K562 (cell line): ENCODE measurements around the gene SLC25A17. TPM values are rescaled to one million over a fixed set of nuclear protein-coding genes. Genes with fewer than 3 reads are reported as not detected.

Experiments used
- CBFB ChIP-seq: sonication (generic); formaldehyde crosslinking; IDR thresholded peaks from 2 replicates; pipeline ENCODE4 v1.4.0; 2020; ENCODE audit warnings: mild to moderate bottlenecking, missing genetic modification reagents
- HNRNPUL1 ChIP-seq: fragments of 200-400 bp; formaldehyde crosslinking; IDR thresholded peaks from 2 replicates; pipeline ENCODE4 v1.6.1; 2017; ENCODE audit warnings: low read length
- KLF13 ChIP-seq: fragments of 450-650 bp; IDR thresholded peaks from 2 replicates; pipeline ENCODE4 v1.6.1; 2016; ENCODE audit warnings: missing genetic modification characterization, low read depth, mild to moderate bottlenecking, missing compliant biosample characterization, moderate library complexity, borderline replicate concordance
- LCOR ChIP-seq: sonication (generic); formaldehyde crosslinking; IDR thresholded peaks from 2 replicates; pipeline ENCODE4 v1.8.0; 2022; ENCODE audit warnings: mild to moderate bottlenecking, missing genetic modification reagents
- PYGO2 ChIP-seq: fragments of 450-650 bp; IDR thresholded peaks from 2 replicates; pipeline ENCODE4 v1.6.1; 2016; ENCODE audit warnings: mild to moderate bottlenecking, missing genetic modification characterization, moderate library complexity, missing compliant biosample characterization
- RBFOX2 ChIP-seq: fragments of 200-400 bp; formaldehyde crosslinking; IDR thresholded peaks from 2 replicates; pipeline ENCODE4 v1.6.1; 2017; ENCODE audit warnings: low read depth, mild to moderate bottlenecking, low read length, moderate library complexity
- RHOXF2B ChIP-seq: fragments of 250-450 bp; sonication (Bioruptor Pico); conservative IDR thresholded peaks from 2 replicates; pipeline ENCODE4 v1.5.1; 2021
- SIX5 ChIP-seq, 2 experiments: IDR thresholded peaks; 2 replicates each; pipeline ENCODE4 v1.6.1; 2011; ENCODE audit warnings: low read length in 2 of 2, borderline replicate concordance in 1 of 2, low read depth in 1 of 2, mild to moderate bottlenecking in 1 of 2, moderate library complexity in 1 of 2; ENCODE audit not compliant: insufficient read depth in 1 of 2
- SMC3 ChIP-seq: conservative IDR thresholded peaks from 2 replicates; pipeline ENCODE4 v1.6.1; 2011; ENCODE audit warnings: low read depth, low read length, improper control_type of control experiment; ENCODE audit not compliant: insufficient read depth
- U2AF1 ChIP-seq: fragments of 200-400 bp; formaldehyde crosslinking; optimal IDR thresholded peaks from 2 replicates; pipeline ENCODE3; 2017; ENCODE audit warnings: mild to moderate bottlenecking, low read depth, low read length, moderate library complexity
- ZNF239 ChIP-seq: fragments of 250-450 bp; sonication (Bioruptor Pico); IDR thresholded peaks from 2 replicates; pipeline ENCODE4 v1.4.0; 2020; ENCODE audit warnings: mild to moderate bottlenecking
- ZNF24 ChIP-seq: fragments of 450-650 bp; IDR thresholded peaks from 2 replicates; pipeline ENCODE4 v1.6.1; 2016
- ZNF695 ChIP-seq: fragments of 450-650 bp; formaldehyde crosslinking; IDR thresholded peaks from 2 replicates; pipeline ENCODE4 v1.4.0; 2020; ENCODE audit warnings: mild to moderate bottlenecking, moderate library complexity
- ZNF77 ChIP-seq: fragments of 250-450 bp; sonication (Bioruptor Pico); IDR thresholded peaks from 2 replicates; pipeline ENCODE4 v1.5.0; 2020
- polyA plus RNA-seq, 8 experiments: library from polyadenylated mRNA; depleted of rRNA in 4 of 8; stranded (reverse) in 5 of 8; unstranded in 3 of 8; fragments of >200 nt; fragmentation: Nextera tagmentation in 2 of 8; fragmentation: Illumina TruSeq in 1 of 8; extraction: Ambion mirVana in 2 of 8; extraction: Trizol in 1 of 8; gene quantifications; 2 replicates each; pipeline versions ENCODE4 v1.2.1 to v1.2.3, GENCODE V29; 2011 to 2014; ENCODE audit warnings: inconsistent platforms in 1 of 8, missing spikeins in 1 of 8
- total RNA-seq, 7 experiments: library from RNA; depleted of rRNA in 6 of 7; stranded (reverse); fragments of >200 nt in 6 of 7; fragmentation: Illumina TruSeq in 2 of 7; extraction: Trizol in 2 of 7; gene quantifications; 2 replicates each; pipeline versions ENCODE4 v1.2.1 to v1.2.3, GENCODE V29; 2011 to 2021; ENCODE audit warnings: low replicate concordance in 1 of 7
- TF ChIP-seq, protein P1 (sequence below): fragments of 250-450 bp; sonication (Bioruptor Pico); IDR thresholded peaks from 2 replicates; pipeline ENCODE4 v1.9.0; 2021; ENCODE audit warnings: mild to moderate bottlenecking
- TF ChIP-seq, protein P2 (sequence below), 2 experiments: fragments of 450-650 bp in 1 of 2; sonication (generic) in 1 of 2; formaldehyde crosslinking in 1 of 2; IDR thresholded peaks; 2 replicates each; pipeline versions ENCODE4 v1.7.1 to v1.9.0; 2016 to 2022; ENCODE audit warnings: inconsistent platforms in 1 of 2, mild to moderate bottlenecking in 1 of 2, missing genetic modification reagents in 1 of 2
- TF ChIP-seq, protein P3 (sequence below): fragments of 250-450 bp; sonication (Bioruptor Pico); IDR thresholded peaks from 2 replicates; pipeline ENCODE4 v1.5.1; 2021; ENCODE audit warnings: mild to moderate bottlenecking

Gene SLC25A17
- total and polyA plus RNA-seq, 9 of the 15 experiments (the other 6 are each of a cell fraction or from before 2014, with no cell fraction given): 32.6 to 136 (median 56.2) TPM

DNA sequence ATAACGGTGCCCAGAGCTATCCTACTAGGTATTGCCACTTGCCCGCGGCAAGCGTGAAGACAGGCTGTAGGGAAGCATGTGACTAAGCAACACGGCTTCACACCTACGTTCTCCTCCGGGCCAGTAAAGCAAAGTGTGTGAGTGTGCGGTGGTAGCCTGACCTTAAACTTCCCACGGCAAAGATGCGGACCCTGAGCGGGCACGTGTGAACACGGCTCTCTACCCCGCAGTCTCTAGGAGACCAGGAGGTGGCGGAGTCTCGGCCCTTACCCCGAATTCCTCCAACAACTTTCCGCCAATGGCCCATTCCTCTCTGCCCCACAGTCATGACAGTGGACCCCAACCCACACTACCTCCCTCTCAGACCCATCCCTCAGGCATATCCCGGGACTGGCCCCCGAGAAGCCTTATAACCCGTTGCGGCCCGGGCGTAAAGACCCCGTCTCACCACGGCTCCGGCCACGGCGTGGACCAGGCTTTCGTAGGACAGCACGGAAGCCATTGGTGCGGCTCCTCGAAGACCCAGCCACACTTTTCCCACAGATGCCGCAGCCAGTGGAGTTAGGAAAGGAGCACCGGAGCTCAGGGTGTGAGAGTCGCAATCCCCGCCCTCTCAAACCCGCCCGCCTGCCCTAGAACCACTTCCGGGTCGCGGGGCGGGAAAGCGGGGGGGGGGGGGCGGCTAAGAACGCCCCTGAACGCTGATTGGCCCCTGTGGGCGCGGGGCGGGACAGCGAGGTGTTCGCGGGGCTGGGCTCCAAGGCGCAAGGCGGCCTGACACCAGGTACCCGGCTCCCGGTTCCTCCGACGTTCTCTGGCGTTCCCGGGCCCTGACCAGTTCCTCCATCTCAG is at the start of gene SLC25A17 (continued):
- TF ChIP-seq, protein P1, sequence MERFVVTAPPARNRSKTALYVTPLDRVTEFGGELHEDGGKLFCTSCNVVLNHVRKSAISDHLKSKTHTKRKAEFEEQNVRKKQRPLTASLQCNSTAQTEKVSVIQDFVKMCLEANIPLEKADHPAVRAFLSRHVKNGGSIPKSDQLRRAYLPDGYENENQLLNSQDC (CRISPR knock-in tag): no peak
- TF ChIP-seq ZNF24: no peak
- TF ChIP-seq ZNF77: no peak
- no peak for TF ChIP-seq CBFB
- no peak for TF ChIP-seq ZNF239 (CRISPR knock-in tag)
- TF ChIP-seq KLF13 (tag): no peak
- TF ChIP-seq RHOXF2B (CRISPR knock-in tag): no peak
- TF ChIP-seq SIX5 (IDR thresholded peaks at IDR 0.05; ENCODE audit: borderline replicate concordance in 1 of 2, insufficient read depth in 1 of 2, low read depth in 1 of 2, low read length in 2 of 2): no peak
- no peak for TF ChIP-seq ZNF695 (CRISPR knock-in tag)
- no peak for TF ChIP-seq PYGO2 (tag)
- TF ChIP-seq, protein P2, sequence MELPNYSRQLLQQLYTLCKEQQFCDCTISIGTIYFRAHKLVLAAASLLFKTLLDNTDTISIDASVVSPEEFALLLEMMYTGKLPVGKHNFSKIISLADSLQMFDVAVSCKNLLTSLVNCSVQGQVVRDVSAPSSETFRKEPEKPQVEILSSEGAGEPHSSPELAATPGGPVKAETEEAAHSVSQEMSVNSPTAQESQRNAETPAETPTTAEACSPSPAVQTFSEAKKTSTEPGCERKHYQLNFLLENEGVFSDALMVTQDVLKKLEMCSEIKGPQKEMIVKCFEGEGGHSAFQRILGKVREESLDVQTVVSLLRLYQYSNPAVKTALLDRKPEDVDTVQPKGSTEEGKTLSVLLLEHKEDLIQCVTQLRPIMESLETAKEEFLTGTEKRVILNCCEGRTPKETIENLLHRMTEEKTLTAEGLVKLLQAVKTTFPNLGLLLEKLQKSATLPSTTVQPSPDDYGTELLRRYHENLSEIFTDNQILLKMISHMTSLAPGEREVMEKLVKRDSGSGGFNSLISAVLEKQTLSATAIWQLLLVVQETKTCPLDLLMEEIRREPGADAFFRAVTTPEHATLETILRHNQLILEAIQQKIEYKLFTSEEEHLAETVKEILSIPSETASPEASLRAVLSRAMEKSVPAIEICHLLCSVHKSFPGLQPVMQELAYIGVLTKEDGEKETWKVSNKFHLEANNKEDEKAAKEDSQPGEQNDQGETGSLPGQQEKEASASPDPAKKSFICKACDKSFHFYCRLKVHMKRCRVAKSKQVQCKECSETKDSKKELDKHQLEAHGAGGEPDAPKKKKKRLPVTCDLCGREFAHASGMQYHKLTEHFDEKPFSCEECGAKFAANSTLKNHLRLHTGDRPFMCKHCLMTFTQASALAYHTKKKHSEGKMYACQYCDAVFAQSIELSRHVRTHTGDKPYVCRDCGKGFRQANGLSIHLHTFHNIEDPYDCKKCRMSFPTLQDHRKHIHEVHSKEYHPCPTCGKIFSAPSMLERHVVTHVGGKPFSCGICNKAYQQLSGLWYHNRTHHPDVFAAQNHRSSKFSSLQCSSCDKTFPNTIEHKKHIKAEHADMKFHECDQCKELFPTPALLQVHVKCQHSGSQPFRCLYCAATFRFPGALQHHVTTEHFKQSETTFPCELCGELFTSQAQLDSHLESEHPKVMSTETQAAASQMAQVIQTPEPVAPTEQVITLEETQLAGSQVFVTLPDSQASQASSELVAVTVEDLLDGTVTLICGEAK (IDR thresholded peaks at IDR 0.05): peak; percentile 72
- TF ChIP-seq, protein P2 (CRISPR knock-in tag; IDR thresholded peaks at IDR 0.05): no peak
- TF ChIP-seq RBFOX2: peak; percentile 80
- TF ChIP-seq U2AF1: no peak
- TF ChIP-seq LCOR (CRISPR knock-in tag): no peak
- TF ChIP-seq SMC3: no peak
- TF ChIP-seq, protein P3, sequence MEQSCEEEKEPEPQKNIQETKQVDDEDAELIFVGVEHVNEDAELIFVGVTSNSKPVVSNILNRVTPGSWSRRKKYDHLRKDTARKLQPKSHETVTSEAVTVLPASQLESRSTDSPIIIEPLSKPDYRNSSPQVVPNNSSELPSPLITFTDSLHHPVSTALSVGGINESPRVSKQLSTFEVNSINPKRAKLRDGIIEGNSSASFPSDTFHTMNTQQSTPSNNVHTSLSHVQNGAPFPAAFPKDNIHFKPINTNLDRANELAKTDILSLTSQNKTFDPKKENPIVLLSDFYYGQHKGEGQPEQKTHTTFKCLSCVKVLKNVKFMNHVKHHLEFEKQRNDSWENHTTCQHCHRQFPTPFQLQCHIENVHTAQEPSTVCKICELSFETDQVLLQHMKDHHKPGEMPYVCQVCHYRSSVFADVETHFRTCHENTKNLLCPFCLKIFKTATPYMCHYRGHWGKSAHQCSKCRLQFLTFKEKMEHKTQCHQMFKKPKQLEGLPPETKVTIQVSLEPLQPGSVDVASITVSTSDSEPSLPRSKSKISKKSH: no peak
- no peak for TF ChIP-seq HNRNPUL1
